Endodermal cell (in vitro differentiated cells): ENCODE results near the gene AHSG. TPM values are rescaled to one million over a fixed set of nuclear protein-coding genes. Genes with fewer than 3 reads are reported as not detected.

ENCODE experiments used
- DNase-seq: peaks from one replicate; pipeline ENCODE4 v3.0.0-alpha.2; 2017
- H3K27ac ChIP-seq: 2 replicates; pipeline ENCODE4 v1.5.1; 2013; ENCODE audit warnings: mild to moderate bottlenecking, low read depth, low read length, moderate library complexity
- H3K27me3 ChIP-seq: 2 replicates; pipeline ENCODE4 v1.6.1; 2013; ENCODE audit warnings: mild to moderate bottlenecking, low read length, moderate library complexity; ENCODE audit not compliant: insufficient read depth, control insufficient read depth, poor library complexity, severe bottlenecking
- H3K36me3 ChIP-seq: 2 replicates; pipeline ENCODE4 v1.7.0; 2013; ENCODE audit warnings: mild to moderate bottlenecking, low read length, moderate library complexity; ENCODE audit not compliant: control insufficient read depth, insufficient read depth
- H3K4me1 ChIP-seq: one replicate; pipeline ENCODE4 v1.7.0; 2013; ENCODE audit warnings: low read length; ENCODE audit not compliant: control insufficient read depth, insufficient read depth
- H3K4me3 ChIP-seq: 2 replicates; pipeline ENCODE4 v1.5.1; 2013; ENCODE audit warnings: mild to moderate bottlenecking, low read length, moderate library complexity
- H3K9ac ChIP-seq: 2 replicates; pipeline ENCODE4 v1.6.1; 2013; ENCODE audit warnings: mild to moderate bottlenecking, low read length, moderate library complexity; ENCODE audit not compliant: poor library complexity, severe bottlenecking; ENCODE audit errors: extremely low read depth
- H3K9me3 ChIP-seq: 2 replicates; pipeline ENCODE4 v1.6.1; 2013; ENCODE audit warnings: mild to moderate bottlenecking, low read length, moderate library complexity; ENCODE audit not compliant: control insufficient read depth
- H3K27ac Mint-ChIP-seq: 2 replicates; pipeline ENCODE4 v1.8.0; 2020; ENCODE audit warnings: mixed read lengths
- H3K27me3 Mint-ChIP-seq: 2 replicates; pipeline ENCODE4 v1.8.0; 2021; ENCODE audit warnings: mild to moderate bottlenecking, mixed read lengths; ENCODE audit not compliant: insufficient read depth
- H3K36me3 Mint-ChIP-seq: 2 replicates; pipeline ENCODE4 v1.8.0; 2020; ENCODE audit warnings: low read depth, mixed read lengths
- H3K4me1 Mint-ChIP-seq: 2 replicates; pipeline ENCODE4 v1.8.0; 2020; ENCODE audit warnings: mixed read lengths
- H3K4me3 Mint-ChIP-seq: 2 replicates; pipeline ENCODE4 v1.8.0; 2020; ENCODE audit warnings: mild to moderate bottlenecking, moderate library complexity, mixed read lengths
- H3K9me3 Mint-ChIP-seq: 2 replicates; pipeline ENCODE4 v1.8.0; 2020; ENCODE audit warnings: mild to moderate bottlenecking, mixed read lengths
- WGBS, 2 experiments: methylation state at CpG; one replicate each; pipeline versions ENCODE4 v1.1.5 to v1.1.7; 2013; ENCODE audit warnings: missing lambda C conversion rate in 2 of 2, mixed read lengths in 1 of 2; ENCODE audit not compliant: insufficient coverage in 1 of 2, insufficient read length in 1 of 2; 5-methylcytosine and 5-hydroxymethylcytosine counted together
- total RNA-seq, 2 donors: library from RNA; stranded (reverse); fragmentation: NEBNext Ultra II Directional in 1 of 2; extraction: Animal tissue kit (Norgen Biotek cat#: 25700) in 1 of 2; gene quantifications; 2 replicates in 1 of 2; 3 replicates in 1 of 2; pipeline ENCODE4 v1.2.1, GENCODE V29; 2021
- TF ChIP-seq, protein P1 (sequence below): fragments of 200-600 bp; sonication (generic); conservative IDR thresholded peaks from 2 replicates; pipeline ENCODE4 v1.5.0; 2021; ENCODE audit warnings: antibody characterized with exemption, mild to moderate bottlenecking

The AHSG gene
- total RNA-seq, 2 donors from 2014 or later = not detected

DNA sequence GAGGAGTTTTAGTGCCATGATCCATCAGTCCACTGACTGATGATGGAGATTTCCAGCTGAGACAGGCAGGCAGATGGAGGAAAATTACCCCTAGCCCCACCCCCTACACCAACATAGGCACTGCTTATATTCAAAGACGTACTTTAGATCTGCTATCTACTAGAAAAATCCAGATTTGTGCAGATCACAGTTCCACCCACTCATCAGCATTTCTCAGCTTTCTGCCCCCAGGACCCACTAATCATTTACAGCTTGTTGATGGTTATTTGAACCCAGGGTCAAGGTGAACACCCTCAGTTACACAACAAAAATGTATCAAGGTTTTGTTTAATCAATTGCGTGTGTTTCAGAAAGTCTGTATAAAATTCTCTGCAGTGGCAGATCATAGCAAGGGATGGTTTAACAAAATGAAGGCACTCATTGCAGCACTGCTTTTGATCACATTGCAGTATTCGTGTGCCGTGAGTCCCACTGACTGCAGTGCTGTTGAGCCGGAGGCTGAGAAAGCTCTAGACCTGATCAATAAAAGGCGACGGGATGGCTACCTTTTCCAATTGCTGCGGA is 52.8 kb downstream of the AHSG start, which contains the start of gene HRG:
HRG (plus strand) TSS at position 390 of the 564 bp plus-strand sequence; CDS start at position 408, 18 bp downstream.
- no peaks in the 10 kb centered on the region for H3K27me3 ChIP-seq
- peaks cover 47% of the 10 kb centered on the region for H3K4me1 Mint-ChIP-seq
- H3K9me3 Mint-ChIP-seq = no peaks in the 10 kb centered on the region
- no peaks in the 10 kb centered on the region for H3K36me3 ChIP-seq
- peaks cover 5% of the 10 kb centered on the region for H3K27me3 Mint-ChIP-seq
- H3K27ac Mint-ChIP-seq = no peak within 1 kb of the TSS
- H3K27ac ChIP-seq = no peak within 1 kb of the TSS
- TF ChIP-seq, protein P1, sequence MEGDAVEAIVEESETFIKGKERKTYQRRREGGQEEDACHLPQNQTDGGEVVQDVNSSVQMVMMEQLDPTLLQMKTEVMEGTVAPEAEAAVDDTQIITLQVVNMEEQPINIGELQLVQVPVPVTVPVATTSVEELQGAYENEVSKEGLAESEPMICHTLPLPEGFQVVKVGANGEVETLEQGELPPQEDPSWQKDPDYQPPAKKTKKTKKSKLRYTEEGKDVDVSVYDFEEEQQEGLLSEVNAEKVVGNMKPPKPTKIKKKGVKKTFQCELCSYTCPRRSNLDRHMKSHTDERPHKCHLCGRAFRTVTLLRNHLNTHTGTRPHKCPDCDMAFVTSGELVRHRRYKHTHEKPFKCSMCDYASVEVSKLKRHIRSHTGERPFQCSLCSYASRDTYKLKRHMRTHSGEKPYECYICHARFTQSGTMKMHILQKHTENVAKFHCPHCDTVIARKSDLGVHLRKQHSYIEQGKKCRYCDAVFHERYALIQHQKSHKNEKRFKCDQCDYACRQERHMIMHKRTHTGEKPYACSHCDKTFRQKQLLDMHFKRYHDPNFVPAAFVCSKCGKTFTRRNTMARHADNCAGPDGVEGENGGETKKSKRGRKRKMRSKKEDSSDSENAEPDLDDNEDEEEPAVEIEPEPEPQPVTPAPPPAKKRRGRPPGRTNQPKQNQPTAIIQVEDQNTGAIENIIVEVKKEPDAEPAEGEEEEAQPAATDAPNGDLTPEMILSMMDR = no peak
- H3K36me3 Mint-ChIP-seq = no peaks in the 10 kb centered on the region
- no peak for DNase-seq
- H3K4me3 ChIP-seq = no peak within 1 kb of the TSS
- H3K4me3 Mint-ChIP-seq = no peak within 1 kb of the TSS
- no peaks in the 10 kb centered on the region for H3K9me3 ChIP-seq
- H3K4me1 ChIP-seq = peaks cover 12% of the 10 kb centered on the region
- WGBS, 2 experiments = 92 to 94% methylated on average over 8 of the region's 8 CpGs
- no peak within 1 kb of the TSS for H3K9ac ChIP-seq

DNA sequence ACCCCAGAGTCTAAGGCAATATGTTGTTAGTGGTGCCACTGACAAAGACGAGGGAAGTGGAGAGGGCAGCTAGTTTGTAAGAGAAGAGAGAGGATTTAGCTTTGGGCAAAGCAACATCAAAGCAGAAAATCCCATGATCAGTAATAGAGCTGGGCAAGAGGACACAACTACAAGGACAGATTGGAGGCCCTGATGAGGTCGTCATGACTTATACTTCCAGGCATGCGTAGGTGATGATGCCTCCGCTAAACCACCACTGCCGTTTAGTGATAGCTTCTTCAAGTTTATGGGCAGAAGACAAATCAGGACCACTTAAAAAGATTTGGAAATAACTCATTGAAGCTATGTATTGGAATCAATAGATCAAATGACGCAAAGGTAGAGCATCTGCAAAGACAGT is 55.6 kb downstream of the AHSG start:
- Histone ChIP-seq H3K9ac (no peak overlapping the region), H3K4me3 (no peak overlapping the region), H3K36me3 (no peaks in the 10 kb centered on the region), H3K27me3 (no peaks in the 10 kb centered on the region), H3K9me3 (no peaks in the 10 kb centered on the region), H3K27ac (no peak overlapping the region), H3K4me1 (peaks cover 12% of the 10 kb centered on the region)
- TF ChIP-seq, protein P1 = no peak
- no peak for DNase-seq
- H3K4me1 Mint-ChIP-seq = peaks cover 24% of the 10 kb centered on the region
- H3K27me3 Mint-ChIP-seq = peaks cover 7% of the 10 kb centered on the region
- H3K4me3 Mint-ChIP-seq = no peak overlapping the region
- no peak overlapping the region for H3K27ac Mint-ChIP-seq
- H3K36me3 Mint-ChIP-seq = no peaks in the 10 kb centered on the region
- WGBS, 2 experiments = 80 to 96% methylated on average over 3 to 6 of the region's 6 CpGs
- no peaks in the 10 kb centered on the region for H3K9me3 Mint-ChIP-seq

DNA sequence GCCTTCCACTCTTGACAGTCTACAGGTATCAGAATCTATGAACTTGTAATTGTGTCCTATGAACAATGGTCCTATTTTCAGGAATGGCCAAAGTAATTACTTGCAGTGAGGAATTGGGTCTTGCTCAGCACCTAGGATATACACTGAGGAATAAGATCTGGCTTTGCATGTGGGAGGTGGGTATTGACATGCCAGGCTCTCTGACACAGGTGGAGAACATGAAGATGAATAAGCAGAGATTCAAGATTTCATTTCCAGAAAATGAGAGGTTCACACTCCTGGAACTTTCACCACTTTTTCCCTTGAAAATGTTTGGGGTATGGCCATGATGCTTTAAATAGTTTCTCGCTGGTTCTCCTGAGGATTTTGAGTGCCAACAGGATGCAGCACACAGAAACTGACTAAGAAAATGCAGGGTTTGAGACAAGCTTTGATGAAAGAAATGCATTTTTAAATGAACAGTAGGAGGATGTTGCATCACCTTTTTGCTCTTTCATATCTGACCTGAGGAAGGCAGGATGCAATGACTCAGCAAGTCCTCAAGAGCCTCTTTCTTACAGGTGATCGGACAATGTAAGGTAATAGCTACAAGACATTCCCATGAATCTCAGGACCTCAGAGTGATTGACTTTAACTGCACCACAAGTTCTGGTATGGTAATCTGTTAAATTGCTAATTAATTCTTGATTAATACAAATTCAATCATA is 56.7 kb downstream of the AHSG start:
- Histone ChIP-seq H3K27me3 (peaks cover under 1% of the 10 kb centered on the region), H3K27ac (no peak overlapping the region), H3K4me1 (peaks cover 3% of the 10 kb centered on the region), H3K36me3 (no peaks in the 10 kb centered on the region), H3K4me3 (no peak overlapping the region), H3K9me3 (no peaks in the 10 kb centered on the region), H3K9ac (no peak overlapping the region)
- Mint-ChIP-seq H3K4me3 (no peak overlapping the region), H3K27ac (no peak overlapping the region), H3K27me3 (peaks cover 15% of the 10 kb centered on the region), H3K9me3 (no peaks in the 10 kb centered on the region), H3K4me1 (peaks cover 13% of the 10 kb centered on the region), H3K36me3 (no peaks in the 10 kb centered on the region)
- DNase-seq = no peak
- WGBS, 2 experiments = 95 to 100% methylated on average over 2 of the region's 2 CpGs
- TF ChIP-seq, protein P1 = no peak
